AG09309 (cell line): ENCODE measurements around the gene MRFAP1.

Source experiments
- DNase-seq: peaks from one replicate; pipeline ENCODE4 v3.0.0-alpha.2; 2010; ENCODE audit warnings: low read depth
- H3K4me3 ChIP-seq: 2 replicates; pipeline ENCODE4 v1.5.1; 2011; ENCODE audit warnings: mild to moderate bottlenecking, low read depth, low read length, moderate library complexity; ENCODE audit not compliant: control insufficient read depth
- TF ChIP-seq, protein P1 (sequence below): IDR thresholded peaks from 2 replicates; pipeline ENCODE4 v1.5.1; 2011; ENCODE audit warnings: mild to moderate bottlenecking, low read depth, low read length, inconsistent platforms; ENCODE audit not compliant: insufficient read depth, control insufficient read depth; ENCODE audit errors: missing control alignments

MRFAP1 gene

GRCh38 chr4:6595897-6596537 lies 44.5 kb upstream of the MRFAP1 start:
- no peak overlapping the region for H3K4me3 ChIP-seq
- no peak for DNase-seq
- TF ChIP-seq, protein P1, sequence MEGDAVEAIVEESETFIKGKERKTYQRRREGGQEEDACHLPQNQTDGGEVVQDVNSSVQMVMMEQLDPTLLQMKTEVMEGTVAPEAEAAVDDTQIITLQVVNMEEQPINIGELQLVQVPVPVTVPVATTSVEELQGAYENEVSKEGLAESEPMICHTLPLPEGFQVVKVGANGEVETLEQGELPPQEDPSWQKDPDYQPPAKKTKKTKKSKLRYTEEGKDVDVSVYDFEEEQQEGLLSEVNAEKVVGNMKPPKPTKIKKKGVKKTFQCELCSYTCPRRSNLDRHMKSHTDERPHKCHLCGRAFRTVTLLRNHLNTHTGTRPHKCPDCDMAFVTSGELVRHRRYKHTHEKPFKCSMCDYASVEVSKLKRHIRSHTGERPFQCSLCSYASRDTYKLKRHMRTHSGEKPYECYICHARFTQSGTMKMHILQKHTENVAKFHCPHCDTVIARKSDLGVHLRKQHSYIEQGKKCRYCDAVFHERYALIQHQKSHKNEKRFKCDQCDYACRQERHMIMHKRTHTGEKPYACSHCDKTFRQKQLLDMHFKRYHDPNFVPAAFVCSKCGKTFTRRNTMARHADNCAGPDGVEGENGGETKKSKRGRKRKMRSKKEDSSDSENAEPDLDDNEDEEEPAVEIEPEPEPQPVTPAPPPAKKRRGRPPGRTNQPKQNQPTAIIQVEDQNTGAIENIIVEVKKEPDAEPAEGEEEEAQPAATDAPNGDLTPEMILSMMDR, result no peak

DNA sequence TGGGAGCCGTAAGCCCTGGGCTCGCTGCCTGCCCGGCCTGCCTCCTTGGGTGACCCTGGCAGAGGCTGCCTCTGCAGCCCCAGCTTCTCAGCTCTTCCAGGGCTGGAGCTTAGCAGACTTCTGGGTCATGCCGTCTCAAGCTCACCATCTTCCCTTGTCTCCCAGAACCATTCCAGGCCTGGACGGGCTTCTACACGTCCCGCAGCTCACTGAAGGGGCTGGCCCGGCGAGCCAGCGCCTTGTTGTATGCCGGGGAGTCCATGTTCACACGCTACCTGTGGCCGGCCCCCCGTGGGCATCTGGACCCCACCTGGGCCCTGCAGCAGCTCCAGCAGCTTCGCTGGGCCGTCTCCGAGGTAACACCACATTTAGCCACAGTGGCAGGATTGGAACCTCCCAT lies 43.5 kb upstream of the MRFAP1 start:
- no peak overlapping the region for H3K4me3 ChIP-seq
- TF ChIP-seq, protein P1, result no peak
- DNase-seq, result no peak

- no peak overlapping the region for H3K4me3 ChIP-seq
- TF ChIP-seq, protein P1, result no peak
- DNase-seq, result no peak
Observed at GRCh38 chr4:6598127-6598526, 42.4 kb upstream of the MRFAP1 start.

GRCh38 chr4:6598641-6599040 lies 41.8 kb upstream of the MRFAP1 start:
- TF ChIP-seq, protein P1, result no peak
- H3K4me3 ChIP-seq, result no peak overlapping the region
- no peak for DNase-seq

GRCh38 chr4:6601661-6602250 lies 38.7 kb upstream of the MRFAP1 start:
- no peak overlapping the region for H3K4me3 ChIP-seq
- TF ChIP-seq, protein P1, result no peak
- DNase-seq, result no peak

GRCh38 chr4:6602289-6602688 lies 38.2 kb upstream of the MRFAP1 start:
- no peak overlapping the region for H3K4me3 ChIP-seq
- no peak for DNase-seq
- TF ChIP-seq, protein P1, result no peak

GRCh38 chr4:6603128-6603527 lies 37.4 kb upstream of the MRFAP1 start:
- no peak for DNase-seq
- H3K4me3 ChIP-seq, result no peak overlapping the region
- TF ChIP-seq, protein P1, result no peak
